HG03342 (cell line): Measurements from ENCODE around the gene ELF1.
A peak's percentile ranks its signal among the peaks of the same experiment; 100 is the strongest.
"Not testable (repeated sequence)": the region's sequence is repeated elsewhere in the genome, so short reads cannot be mapped to it uniquely, and the experiment has no call there.

Source experiments
- ATAC-seq: cut with Tn5 transposase; IDR thresholded peaks from one replicate; pipeline ENCODE4 v1.9.1; 2021; ENCODE audit warnings: mild to moderate bottlenecking, moderate library complexity; ENCODE audit not compliant: unreplicated experiment

The ELF1 gene

DNA sequence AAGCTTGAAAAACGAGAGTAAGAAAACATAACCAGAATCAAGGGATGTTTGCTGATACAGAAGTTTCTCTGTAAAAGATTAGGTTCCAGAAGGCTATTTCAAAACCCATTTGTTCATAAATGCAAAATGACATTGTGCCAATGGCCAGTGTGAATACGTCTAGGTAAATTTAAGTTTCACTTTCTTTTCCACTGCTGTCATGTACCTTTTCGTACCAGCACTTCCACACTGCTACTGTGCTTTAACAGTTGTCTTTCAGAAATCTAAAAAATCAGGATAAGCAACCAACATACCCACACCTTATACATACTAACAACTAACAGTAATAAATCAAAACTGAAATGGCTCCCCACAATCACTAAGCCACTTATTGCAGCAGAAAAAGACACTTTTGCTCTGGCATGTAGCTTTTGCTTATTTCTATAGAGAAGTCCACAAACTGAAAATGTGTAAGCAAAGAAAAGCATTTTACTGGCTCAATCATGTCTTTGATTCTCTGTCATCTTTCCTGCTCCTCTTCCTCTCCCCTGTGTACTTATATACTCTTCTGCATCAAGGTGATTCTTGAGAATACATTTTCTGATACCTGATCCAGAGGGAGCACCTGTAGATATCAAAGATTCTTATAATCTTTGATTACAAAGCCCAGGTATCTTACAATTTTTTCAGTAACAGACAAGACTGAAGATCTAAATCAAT lies 34.3 kb downstream of the ELF1 start:
- peak; percentile 50 for ATAC-seq

DNA sequence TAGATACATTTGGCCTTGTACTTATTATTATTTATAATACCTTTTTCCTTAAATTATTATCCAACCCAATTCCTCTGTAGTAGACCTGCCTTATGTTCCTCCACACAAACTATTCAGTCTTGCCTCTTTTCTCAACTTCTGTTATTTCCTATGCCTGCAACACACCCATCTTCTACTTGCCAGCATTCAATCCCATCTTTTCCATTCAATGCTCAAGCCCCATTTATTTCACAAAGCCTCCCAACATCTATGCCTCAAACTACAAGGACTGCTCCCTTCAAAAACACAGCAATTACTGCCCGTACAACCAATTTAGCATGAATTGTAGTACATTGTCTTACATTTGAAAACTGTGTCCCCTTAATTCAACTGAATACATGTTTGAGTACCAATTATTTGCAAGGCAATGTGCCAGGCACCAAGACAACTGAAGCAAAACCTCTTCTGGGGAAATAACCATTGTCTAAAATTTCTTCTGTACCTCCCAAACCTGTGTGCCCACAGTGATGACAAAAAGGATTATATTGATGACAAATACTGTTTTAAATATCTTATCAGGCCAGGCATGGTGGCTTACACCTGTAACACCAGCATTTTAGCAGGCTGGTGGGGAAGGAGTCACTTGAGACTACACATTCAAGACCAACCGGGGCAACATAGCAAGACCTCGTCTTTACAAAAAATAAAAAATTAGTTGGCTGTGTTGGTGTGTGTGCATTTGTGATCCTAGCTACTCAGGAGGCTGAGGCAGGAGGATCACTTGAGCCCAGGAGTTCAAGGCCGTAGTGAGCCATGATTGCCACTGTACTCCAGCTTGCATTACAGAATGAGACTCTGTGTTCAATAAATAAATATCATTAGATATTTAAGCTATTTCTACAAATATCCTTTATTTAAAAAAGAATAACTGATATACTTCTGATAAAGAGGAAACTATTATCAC lies 35.1 kb downstream of the ELF1 start:
- ATAC-seq: no peak

DNA sequence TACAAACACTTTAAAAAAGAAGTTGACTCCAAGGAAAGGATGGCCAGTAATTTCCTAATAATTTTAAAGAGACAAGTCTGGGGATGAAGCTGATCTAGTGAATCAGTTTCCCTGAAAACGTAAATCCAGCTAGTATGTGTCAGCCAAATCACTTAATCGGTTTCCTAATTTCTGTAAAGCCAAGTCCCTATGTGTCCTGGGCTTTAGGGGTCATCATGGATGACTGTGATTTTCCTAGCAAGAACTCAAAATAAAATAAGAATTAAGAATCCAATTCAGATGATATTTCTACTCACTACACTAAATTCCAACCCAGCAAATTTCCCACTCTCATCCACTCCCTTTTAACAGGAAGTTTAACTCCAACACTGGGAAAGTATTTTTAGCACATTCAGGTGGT lies 35.9 kb downstream of the ELF1 start:
- no peak for ATAC-seq

DNA sequence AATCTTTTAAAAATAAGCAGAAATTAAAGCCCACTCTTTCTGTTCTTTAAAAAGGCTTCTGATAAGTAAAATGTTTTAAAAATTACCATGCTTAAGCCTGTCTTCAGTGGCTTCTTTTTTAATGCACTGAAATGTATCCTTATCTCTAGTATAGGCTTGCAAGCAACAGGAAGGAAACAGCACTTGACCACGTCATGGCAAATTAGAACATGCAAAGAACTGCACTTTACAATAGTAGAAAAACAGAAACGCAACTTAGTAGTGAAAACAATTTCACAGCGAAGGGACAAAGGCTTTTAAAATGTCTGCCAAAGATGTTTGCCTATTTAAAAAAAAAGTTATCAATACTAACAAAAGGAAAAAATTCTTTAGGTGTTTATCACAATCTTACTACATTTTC lies 36.3 kb downstream of the ELF1 start:
- ATAC-seq: peak; percentile 67

DNA sequence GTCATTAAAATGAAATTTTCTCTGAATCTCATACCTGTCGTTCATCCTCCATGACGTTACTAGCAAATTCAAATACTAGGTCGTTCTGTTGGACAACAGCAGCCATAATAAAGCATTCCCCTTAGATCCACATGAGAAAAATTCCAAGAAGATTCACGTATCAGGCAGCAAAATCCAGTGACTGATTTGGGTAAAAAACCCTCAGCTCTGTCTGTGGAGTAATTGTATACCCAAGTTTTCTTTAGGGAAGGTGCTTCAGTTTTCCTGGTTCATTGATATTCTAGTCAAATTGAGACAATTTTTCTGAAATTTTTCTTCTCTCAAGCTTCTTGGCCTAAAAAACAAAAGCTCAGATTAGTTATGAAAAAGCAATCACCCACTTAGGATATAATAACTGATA lies 37.2 kb downstream of the ELF1 start:
- ATAC-seq: no peak

DNA sequence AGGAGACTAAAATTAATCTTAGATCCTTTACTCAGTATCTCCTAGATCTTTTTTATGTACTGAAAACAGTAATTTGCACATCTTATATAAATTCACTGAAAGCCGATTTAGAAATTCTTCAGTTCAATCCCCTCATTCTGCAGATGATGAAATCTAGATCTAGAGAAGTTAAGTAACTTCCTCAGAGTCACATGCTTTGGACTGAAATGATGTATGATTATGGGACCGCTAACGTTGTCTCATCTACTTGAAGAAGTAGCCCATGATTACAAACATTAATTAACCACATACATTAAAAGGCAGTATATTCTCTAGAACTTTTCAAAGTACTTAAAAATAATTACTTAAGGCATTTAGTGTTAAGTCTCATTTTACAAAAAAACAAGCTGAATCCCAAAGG lies 37.8 kb downstream of the ELF1 start:
- ATAC-seq: no peak

DNA sequence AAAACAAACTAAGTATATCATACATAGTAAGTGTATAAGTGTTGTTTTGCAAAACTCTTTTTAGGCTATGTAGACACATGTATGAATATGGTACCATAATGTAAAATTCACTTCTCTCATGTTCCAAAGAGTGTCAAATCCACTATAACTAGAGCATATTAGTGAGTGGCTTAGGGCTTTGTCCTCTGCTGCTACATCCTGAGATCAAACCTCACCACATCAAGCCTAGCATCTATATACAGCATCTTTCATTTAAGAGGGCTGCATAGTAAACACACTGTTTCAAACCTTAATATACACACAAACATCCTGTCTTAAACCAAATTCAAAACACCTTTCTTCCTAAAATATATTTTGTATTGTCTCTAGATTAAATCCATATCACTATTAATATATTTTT lies 38.7 kb downstream of the ELF1 start:
- ATAC-seq: no peak

DNA sequence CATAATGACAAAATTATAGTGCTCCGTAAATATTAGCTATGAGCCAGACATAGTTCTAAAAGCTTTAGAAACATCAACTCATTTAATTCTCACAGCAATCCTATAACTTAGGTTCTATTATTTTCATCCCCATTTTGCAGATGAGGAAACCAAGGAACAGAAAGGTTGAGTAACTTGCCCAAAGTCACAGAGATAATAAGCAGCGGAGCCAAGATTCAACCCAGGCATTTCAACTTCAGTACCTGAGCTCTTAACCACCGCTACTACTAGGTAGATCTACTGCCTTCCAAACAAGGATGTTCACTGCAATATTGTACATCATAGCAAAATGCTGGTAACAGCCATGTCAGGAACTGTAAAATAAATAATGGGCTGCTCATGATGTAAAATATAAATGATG lies 39.9 kb downstream of the ELF1 start:
- ATAC-seq: no peak

DNA sequence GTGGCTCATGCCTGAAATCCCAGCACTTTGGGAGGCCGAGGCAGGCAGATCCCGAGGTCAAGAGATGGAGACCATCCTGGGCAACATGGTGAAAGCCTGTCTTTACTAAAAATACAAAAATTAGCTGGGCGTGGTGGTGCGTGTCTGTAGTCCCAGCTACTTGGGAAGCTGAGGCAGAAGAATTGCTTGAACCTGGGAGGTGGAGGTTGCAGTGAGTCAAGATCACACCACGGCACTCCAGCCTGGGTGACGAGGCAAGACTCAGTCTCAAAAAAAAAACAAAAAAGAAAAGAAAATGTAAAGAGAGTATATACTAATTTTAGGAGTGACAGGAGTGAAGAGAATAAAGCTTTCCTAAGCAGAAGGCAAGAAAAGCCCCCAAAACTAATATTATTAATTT lies 41.0 kb downstream of the ELF1 start:
- ATAC-seq: not testable (repeated sequence)

DNA sequence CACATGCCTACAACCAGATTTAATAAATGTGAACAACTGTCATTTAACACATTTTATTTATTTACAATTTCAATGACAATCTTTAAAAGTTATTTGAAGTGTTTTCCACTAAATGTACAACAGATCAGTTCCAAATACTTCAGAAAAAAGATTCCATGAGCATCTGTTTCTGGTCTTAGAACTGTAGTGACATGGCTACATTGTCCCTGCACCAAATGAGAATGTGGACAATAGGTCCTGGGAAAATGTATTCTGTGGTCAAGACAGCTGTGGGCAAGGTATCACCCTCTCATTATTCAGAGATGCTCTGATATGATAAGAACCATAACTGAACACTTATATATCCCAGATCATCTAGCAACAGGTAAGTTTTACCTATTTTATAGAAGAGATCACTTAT lies 43.7 kb downstream of the ELF1 start:
- ATAC-seq: no peak

DNA sequence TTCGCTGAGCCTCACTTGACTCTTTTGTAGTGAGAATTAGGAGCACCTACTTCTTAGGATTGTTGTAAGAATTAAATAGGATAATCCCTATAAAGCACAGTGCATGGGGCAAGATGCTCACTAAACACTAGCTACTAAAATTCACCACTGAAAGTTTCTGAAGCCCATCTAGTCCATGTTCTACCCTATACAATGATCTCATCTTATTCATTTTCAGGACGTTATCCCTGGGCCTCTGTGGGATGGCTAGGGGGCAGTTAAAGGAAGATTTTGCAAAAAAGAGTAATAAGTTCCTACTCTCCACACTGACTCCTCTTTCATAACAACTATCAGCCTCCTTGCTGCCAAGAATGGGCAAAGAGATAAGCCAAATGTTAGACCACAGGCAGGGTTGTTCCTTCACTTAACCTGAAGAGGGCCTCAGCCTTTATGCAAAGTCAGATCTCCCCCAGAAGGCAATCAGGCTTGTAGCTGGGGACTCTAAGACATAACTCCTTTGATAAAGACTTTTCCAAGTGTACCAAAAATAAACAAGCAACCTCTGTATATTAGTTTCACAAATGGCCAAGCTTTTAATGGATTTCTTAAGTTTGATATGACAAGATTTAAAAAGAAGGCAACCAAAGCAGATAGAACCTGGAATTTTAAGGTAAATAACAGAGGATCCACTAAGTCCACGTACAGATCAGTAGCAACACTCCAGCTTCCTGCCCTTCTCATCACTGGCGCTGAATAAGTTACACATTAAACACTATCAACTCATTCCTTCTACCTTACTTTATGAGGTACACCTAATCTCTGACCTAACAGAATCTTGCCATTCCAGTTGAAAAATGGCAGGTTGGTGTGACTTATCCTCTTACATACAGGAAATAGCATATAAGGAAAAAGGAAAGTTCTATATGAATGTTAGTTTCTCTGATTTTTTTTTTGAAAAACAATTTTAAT lies 44.4 kb downstream of the ELF1 start:
- ATAC-seq: no peak

DNA sequence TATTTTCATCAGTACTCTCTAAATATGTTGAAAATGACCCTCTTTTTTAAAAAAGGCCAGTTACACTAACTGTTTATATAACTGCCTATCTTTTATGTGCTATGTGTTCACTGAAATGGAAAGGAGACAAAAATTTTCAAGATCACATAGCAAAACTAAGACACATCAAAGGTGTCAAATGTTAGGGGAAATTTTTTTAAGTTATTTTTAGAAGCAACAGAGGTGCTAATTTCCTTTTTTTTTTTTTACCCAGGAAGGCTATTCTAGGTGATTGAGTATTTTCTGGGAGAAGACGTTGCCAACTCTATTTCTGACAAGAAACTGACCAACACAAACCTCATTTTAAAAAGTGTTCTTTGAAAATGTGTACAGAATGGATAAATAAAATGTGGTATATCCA lies 45.7 kb downstream of the ELF1 start:
- no peak for ATAC-seq

DNA sequence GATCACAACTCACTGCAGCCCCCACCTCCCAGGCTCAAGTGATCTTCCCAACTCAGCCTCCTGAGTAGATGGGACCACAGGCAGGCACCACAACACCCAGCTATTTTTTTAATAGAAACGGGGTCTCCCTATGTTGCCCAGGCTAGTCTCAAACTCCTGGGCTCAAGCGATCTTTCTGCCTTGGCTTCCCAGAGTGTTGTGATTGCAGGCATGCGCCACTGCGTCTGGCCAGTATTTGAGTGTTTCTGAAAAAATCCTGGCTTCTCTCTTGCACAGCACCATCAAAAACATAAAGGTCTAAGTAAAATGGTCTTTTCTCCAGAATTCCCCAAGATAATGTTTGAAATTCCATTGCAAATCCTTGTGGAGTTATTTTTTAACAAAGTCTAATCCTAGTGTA lies 47.8 kb downstream of the ELF1 start:
- ATAC-seq: no peak

DNA sequence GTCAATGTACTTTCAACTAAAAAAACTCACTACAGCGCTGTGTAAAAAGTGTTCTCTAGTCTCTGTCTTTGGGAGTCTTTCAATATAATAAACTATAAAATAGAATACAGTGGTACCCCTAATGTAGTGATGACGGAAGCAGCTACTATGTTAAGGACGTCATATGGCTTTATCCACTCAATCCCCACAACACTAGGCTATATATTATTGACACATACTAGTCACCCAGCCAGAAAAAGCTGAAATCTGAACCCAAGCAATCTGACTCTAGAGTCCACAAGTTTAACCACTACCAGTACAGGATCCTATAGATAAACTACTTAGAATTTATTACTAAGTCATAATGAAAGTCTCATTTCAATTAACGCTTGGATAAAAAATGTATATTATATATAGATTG lies 48.3 kb downstream of the ELF1 start:
- ATAC-seq: no peak

DNA sequence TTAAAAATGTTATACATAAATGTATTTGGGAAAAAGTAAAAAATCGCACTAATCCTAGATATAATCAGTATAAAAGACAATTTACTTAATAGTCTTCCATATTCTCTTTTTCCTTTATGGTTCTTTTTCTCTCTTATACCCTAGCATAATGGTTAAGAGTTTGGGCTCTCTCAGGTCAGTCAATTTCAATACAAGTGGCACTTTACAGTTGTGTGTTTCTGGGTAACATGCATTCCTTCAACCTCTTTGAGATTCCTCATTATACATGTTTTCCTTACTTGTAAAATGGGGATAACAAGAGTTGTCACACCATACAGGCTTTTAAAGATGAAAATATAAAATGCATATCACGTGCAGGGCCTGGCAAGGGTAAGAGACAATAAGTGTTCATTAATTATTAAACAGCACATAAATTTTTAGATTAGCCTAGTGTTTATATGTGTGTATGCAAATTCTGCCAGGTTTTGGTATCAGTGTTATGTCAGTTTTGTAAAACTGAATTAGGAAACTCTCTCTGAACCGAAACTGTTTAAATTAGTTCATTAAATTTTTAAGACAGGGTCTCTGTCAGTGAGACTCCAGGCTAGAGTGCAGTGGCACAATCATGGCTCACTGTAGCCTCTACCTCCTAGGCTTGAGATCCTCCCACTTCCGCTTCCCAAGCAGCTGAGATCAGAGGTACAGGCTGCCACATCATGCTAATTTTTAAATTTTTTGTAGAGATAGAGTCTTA lies 49.8 kb downstream of the ELF1 start:
- ATAC-seq: peak; percentile 71

DNA sequence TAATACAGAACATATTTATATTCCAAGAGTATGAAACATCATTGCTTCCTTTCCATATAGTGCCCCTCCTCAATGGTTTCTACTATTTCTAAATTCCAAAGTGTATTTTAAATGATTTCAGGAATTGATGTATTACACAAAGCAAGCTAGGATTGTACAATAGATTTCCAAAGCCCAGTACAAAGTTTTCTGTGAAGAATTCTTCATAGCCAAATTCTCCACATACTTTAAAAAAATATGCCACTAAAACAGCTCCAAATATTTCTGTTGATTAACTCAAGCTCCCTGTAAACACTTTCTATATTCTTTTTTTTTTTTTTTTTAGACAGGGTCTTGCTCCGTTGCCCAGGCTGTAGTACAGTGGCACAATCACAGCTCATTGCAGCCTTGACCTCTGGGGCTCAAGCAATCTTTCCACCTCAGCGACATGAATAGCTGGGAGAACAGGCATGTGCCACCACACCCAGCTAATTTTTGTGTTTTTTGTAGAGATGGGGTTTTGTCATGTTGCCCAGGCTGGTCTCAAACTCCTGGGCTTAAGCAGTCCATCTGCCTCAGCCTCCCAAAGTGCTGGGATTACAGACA lies 50.6 kb downstream of the ELF1 start:
- no peak for ATAC-seq

DNA sequence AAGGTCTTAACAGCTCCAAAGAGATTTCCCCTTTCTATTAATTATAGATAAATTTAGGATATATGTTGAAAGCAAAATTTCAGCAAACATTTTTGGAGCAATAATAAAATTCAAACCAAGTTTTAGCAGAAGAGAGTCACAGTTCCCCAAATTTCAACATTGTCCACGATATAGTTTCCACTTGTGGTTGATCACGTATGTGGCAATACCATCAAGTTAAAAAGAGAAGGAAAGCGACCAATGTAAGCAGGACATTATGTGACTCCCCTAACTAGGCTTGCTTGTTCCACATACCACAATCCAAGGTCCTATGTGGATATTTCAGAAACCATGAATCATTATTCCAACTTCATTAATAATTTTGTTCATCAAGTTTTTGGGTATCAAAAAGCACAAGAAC lies 52.8 kb downstream of the ELF1 start:
- ATAC-seq: no peak

DNA sequence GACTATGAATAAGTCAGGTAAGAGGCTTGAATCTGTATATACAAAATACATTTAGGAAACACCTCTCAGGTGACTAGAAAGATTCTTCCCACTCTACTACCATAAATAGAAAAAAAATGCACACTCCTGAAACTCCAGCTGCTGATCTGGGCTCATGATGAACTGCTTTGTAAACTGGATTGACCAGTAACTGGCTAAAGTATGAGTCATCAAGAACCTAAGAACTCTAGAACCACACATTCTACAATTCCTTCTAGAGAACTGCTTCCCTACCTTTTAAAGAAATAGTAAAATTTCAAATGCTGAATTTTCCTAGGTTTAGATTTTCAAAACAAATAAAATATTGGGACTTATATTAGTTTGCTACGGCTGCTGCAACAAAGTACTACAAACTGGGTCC lies 55.2 kb downstream of the ELF1 start:
- no peak for ATAC-seq

DNA sequence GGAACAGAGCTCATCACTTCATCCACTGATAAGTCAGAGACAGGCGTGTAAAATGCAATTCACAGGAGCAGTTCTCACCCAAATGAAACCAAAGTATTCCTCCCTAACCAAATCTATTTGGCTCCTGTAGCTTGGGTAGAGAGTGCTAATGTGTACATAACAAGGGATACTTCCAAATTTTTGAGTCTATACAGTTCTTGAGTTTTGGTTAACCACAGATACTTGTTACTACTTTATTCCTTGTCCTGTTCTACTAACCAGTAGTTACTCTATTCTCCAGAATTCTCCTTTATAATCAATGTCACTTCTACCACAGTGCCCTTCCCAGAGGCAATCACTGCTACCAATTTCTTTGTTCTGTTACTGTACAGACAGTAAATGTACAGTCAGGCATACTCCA lies 57.3 kb downstream of the ELF1 start:
- no peak for ATAC-seq

DNA sequence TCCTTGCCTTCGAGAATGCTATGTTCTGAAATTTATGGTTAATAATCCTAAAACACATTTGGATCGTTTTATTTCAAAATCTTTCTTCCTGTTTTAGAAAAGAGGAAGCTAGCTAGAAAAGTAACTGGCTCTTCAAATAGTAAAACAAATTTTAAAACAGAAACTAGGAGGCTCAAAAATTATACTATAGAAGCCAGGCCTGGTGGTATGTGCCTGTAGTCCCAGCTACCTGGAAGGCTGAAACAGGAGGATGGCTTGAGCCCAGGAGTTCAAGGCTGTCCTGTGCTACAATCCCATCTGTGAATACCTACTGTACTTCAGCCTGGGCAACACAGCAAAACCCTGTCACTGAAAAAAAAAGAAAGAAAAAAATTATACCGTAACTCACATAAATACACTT lies 57.9 kb downstream of the ELF1 start:
- no peak for ATAC-seq
